Fibroblast of skin of back (primary cell): ENCODE data around the gene TTYH3.
A peak's percentile ranks its signal among the peaks of the same experiment; 100 is the strongest.

Experiments used
- DNase-seq: peaks from one replicate; pipeline ENCODE4 v3.0.0-alpha.2; 2013

TTYH3 gene

GRCh38 chr7:2635148-2635668, 3.4 kb downstream of the TTYH3 start:
- DNase-seq, result no peak

- no peak for DNase-seq
Observed at GRCh38 chr7:2635810-2636701, 4.3 kb downstream of the TTYH3 start.

- no peak for DNase-seq
Observed at GRCh38 chr7:2637066-2637471, 5.3 kb downstream of the TTYH3 start.

GRCh38 chr7:2637505-2638223, 5.9 kb downstream of the TTYH3 start:
- no peak for DNase-seq

- DNase-seq, result peak; percentile 87
Observed at GRCh38 chr7:2638224-2638991, 6.6 kb downstream of the TTYH3 start.

GRCh38 chr7:2639181-2639681, 7.4 kb downstream of the TTYH3 start:
- DNase-seq, result no peak

GRCh38 chr7:2639695-2640481, 8.1 kb downstream of the TTYH3 start:
- DNase-seq, result no peak

- no peak for DNase-seq
Observed at GRCh38 chr7:2640482-2640830, 8.7 kb downstream of the TTYH3 start.

GRCh38 chr7:2640846-2641316, 9.1 kb downstream of the TTYH3 start:
- DNase-seq, result no peak

GRCh38 chr7:2641406-2642393, 9.9 kb downstream of the TTYH3 start:
- DNase-seq, result peak; percentile 91

GRCh38 chr7:2643386-2644219, 11.8 kb downstream of the TTYH3 start:
- DNase-seq, result no peak

GRCh38 chr7:2644220-2644561, 12.4 kb downstream of the TTYH3 start:
- DNase-seq, result no peak

GRCh38 chr7:2644562-2645273, 12.9 kb downstream of the TTYH3 start:
- no peak for DNase-seq

GRCh38 chr7:2645274-2645868, 13.6 kb downstream of the TTYH3 start:
- peak; percentile 61 for DNase-seq

- no peak for DNase-seq
Observed at GRCh38 chr7:2646336-2646679, 14.5 kb downstream of the TTYH3 start.

GRCh38 chr7:2646680-2647571, 15.1 kb downstream of the TTYH3 start:
- DNase-seq, result no peak

GRCh38 chr7:2647594-2648172, 15.9 kb downstream of the TTYH3 start:
- no peak for DNase-seq
